ENCODE data around the gene ZGPAT.
A peak's percentile ranks its signal among the peaks of the same experiment; 100 is the strongest.

The ZGPAT gene

GRCh38 chr20:63745961-63746731, 38.3 kb downstream of the ZGPAT start:
- no peak for DNase-seq

- no peak for DNase-seq
Observed at GRCh38 chr20:63746751-63747315, 39.0 kb downstream of the ZGPAT start.

GRCh38 chr20:63747622-63748069, 39.8 kb downstream of the ZGPAT start:
- DNase-seq = no peak

DNA sequence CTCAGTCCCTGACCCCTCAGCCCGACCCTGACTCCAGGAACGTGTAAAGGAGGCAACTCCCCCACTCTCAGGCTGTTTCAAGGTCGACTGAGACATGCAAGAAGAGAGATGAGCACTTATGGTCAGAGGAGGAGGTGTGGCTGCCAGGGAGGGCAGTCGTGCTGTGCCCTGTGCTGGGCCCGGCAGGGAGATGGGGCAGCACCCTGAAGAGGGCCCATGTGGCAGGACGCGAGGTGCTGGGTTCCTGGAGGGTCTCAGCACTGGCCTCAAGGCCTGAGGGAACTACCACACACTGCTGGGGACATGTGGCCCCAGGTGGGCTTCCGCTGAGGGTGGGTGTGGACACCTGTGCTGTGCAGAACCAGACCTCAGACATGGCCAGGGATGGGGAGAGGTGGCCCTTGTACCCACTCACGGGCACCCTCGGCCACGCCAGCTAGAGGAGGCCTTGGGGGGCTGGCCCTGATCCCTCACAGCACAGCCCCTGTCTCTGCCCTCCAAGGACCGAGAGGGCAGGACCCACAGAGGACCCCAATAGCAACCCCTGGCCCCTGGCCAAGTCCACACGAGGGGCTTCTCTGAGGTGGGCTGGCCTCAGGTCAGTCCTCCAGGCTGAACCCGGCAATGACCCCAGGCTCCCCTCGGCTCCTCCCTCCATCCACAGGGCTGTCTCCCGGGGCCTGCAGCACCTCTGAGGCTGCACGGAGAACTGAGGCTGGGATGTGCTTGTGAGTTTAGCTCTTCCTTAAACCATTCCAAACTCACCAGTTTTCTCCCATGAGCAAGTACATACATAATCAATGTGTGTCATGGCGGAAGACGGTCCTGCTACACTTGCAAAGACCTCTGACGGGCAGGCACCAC, 40.5 kb downstream of the ZGPAT start:
- no peak for DNase-seq

DNA sequence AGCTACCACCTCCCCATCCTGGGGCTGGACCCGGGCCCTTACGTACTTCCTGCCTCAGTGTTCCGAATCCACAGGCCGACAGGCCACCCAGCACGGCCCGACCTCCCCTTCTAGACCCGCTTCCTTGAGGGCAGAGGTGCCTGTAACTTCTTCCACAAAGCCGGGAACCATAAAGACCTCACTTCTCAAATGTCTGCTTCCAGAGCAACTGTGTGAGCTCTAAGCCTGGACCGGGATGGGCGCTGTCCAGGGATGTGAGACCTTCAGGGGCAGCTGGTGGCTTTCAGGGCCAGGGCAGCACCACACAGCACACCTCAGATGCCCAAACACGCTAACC, 41.1 kb downstream of the ZGPAT start:
- no peak for DNase-seq

- DNase-seq = no peak
Observed at GRCh38 chr20:63749597-63750508, 42.0 kb downstream of the ZGPAT start.

GRCh38 chr20:63750807-63751470, 43.1 kb downstream of the ZGPAT start:
- peak; percentile 76 for DNase-seq

GRCh38 chr20:63751471-63752271, 43.8 kb downstream of the ZGPAT start:
- DNase-seq = peak; percentile 67

DNA sequence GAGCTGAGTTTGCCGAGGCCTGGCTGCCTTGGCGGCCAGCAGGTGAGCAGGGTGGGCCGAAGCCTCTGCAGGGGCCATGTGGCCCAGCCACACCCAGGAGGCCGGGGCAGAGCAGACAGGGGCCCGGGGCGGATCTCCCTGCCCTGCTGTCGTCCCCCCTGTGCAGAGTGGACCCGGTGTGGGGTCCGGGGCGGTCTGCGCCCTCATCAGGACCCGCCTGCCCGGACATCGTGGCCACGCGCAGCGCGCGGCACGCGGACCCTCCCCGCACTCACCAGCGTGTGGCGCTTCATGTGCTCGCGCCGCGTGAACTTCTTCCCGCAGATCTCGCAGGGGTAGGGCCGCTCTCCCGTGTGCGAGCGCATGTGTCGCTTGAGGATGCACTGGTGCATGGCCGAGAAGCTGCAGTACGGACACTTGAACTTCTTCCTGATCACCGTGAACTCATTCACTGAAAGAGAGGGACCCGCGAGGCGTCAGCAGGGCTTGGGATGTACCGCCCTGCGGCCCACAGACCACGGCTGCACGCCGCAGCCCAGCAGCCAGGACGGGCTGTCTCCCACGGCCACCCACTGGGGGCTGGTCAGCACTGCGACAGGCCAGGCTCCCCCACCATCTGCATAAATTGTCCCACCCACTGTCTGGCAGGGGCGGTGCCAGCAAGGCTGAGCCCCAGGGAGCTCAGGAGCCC, 44.7 kb downstream of the ZGPAT start:
- no peak for DNase-seq

DNA sequence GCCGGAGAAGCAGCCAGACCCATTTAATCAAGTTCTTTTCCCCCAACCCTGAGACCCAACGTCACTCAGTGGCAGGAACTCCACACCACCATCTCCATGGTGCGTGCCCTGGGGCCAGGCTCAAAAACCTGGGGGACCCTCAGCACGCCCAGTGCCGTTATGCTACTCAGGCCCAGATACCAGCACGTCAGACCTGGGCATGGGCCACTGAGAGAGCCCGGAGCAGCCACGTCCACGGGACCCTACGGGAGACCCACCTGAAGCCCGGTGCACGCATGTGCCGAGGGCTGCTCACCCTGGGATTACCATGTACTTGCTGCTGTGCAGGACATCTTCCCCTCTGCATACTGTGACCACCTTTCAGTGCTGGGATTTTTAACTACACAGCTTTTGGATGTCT, 45.5 kb downstream of the ZGPAT start:
- DNase-seq = no peak

- DNase-seq = no peak
Observed at GRCh38 chr20:63754008-63754407, 46.2 kb downstream of the ZGPAT start.

- DNase-seq = no peak
Observed at GRCh38 chr20:63755933-63756647, 48.3 kb downstream of the ZGPAT start.

GRCh38 chr20:63756648-63756991, 48.8 kb downstream of the ZGPAT start:
- DNase-seq = no peak

- DNase-seq = no peak
Observed at GRCh38 chr20:63758152-63758551, 50.3 kb downstream of the ZGPAT start.

DNA sequence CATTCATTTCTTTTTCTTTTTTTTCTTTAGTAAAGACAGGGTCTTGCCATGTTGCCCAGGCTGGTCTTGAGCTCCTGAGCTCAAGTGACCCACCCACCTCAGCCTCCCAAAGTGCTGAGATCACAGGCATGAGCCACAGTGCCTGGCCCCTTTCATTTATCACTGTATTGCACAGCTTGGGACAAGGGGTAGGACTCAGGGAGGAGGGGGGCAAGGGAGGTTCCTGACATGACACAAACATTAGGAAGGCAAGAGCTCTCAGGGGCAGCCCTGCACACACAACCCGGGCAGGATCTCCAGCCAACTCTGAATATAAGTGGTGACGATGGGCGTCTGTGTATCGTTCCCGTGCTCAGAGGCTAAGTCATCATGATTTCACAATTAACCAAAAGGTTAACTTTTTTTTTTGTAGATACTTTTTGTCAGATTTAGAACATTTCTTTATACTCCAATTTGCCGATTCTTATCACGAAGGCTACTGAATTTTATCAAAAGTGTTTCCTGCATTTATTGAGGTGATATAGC, 51.6 kb downstream of the ZGPAT start:
- DNase-seq = no peak

- DNase-seq = no peak
Observed at GRCh38 chr20:63765082-63765873, 57.4 kb downstream of the ZGPAT start.

DNA sequence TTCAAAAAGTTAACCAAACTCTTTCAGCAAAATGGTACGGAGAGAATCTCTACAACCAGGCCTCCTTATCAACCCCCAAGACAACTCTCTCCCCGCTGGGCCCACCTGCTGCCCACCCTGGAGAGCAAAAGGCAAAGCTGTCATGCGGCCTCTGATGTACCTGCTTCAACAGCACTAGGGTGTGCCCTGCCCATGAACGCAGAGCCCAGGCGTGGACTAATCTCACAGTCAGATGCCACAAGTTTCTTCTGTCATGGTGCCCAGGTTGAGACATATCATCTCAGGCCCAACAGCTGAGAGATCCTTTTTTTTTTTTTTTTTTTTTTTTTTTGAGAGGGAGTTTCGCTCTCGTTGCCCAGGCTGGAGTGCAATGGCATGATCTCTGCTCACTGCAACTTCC, 58.1 kb downstream of the ZGPAT start:
- no peak for DNase-seq

GRCh38 chr20:63766695-63767426, 59.0 kb downstream of the ZGPAT start:
- no peak for DNase-seq
